Tibial nerve (tissue), 4 donors: Measurements from ENCODE around the gene IPO13. TPM values are rescaled to one million over a fixed set of nuclear protein-coding genes. Genes with fewer than 3 reads are reported as not detected.

Source experiments
- DNase-seq, 2 donors: peaks; one replicate each; pipeline ENCODE4 v3.0.0-alpha.2; 2019; ENCODE audit warnings: low spot score in 2 of 2
- H3K27ac ChIP-seq, 4 donors: fragments of 200-600 bp; sonication (generic) in 3 of 4; one replicate each; pipeline ENCODE4 v1.5.1; 2017 to 2019; ENCODE audit warnings: mild to moderate bottlenecking in 1 of 4
- H3K27me3 ChIP-seq, 2 donors: fragments of 200-600 bp; sonication (generic) in 1 of 2; one replicate each; pipeline versions ENCODE4 v1.5.1 to v1.6.0; 2017 to 2019
- H3K36me3 ChIP-seq, 3 donors: fragments of 200-600 bp; sonication (generic); one replicate each; pipeline ENCODE4 v1.5.1; 2018 to 2019
- H3K4me1 ChIP-seq, 4 donors: fragments of 200-600 bp; sonication (generic) in 3 of 4; one replicate each; pipeline ENCODE4 v1.5.1; 2017 to 2019
- H3K4me3 ChIP-seq, 4 donors: fragments of 200-600 bp; sonication (generic) in 3 of 4; one replicate each; pipeline ENCODE4 v1.5.1; 2017 to 2019; ENCODE audit warnings: mild to moderate bottlenecking in 1 of 4, moderate library complexity in 1 of 4
- H3K9me3 ChIP-seq, 4 donors: fragments of 200-600 bp; sonication (generic) in 3 of 4; one replicate each; pipeline ENCODE4 v1.5.1; 2017 to 2019
- EP300 ChIP-seq, 2 donors: sonication (generic); formaldehyde crosslinking; IDR thresholded peaks; one replicate each; pipeline ENCODE4 v1.6.1; 2017; ENCODE audit warnings: antibody characterized with exemption in 2 of 2, mild to moderate bottlenecking in 1 of 2
- POLR2A ChIP-seq, 2 donors: fragments of 450-650 bp; IDR thresholded peaks; one replicate each; pipeline ENCODE4 v1.6.1; 2017; ENCODE audit warnings: antibody characterized with exemption in 2 of 2, mild to moderate bottlenecking in 2 of 2, moderate library complexity in 2 of 2
- WGBS, 2 donors: methylation state at CpG; one replicate each; pipeline ENCODE4 v1.1.5; 2018; 5-methylcytosine and 5-hydroxymethylcytosine counted together
- total RNA-seq, 4 donors: library from RNA; depleted of rRNA; stranded (reverse); fragments of >200 nt; gene quantifications; one replicate each; pipeline ENCODE4 v1.1.0, GENCODE V29; 2016
- TF ChIP-seq, protein P1 (sequence below), 5 experiments: fragments of 200-600 bp in 3 of 5; fragments of 450-650 bp in 2 of 5; sonication (generic) in 3 of 5; IDR thresholded peaks; one replicate each; pipeline ENCODE4 v1.5.1; 2016 to 2019; ENCODE audit warnings: antibody characterized with exemption in 5 of 5, mild to moderate bottlenecking in 3 of 5, moderate library complexity in 2 of 5

The IPO13 gene
- total RNA-seq, 4 donors from 2014 or later = 27.8 to 41.1 (median 31.2) TPM

- Histone ChIP-seq H3K4me1 (peaks cover 0 to 52% (median 11%) of the 10 kb centered on the region in 4 donors), H3K36me3 (peaks cover 0 to 62% (median 0%) of the 10 kb centered on the region in 3 donors), H3K27me3 (no peaks in the 10 kb centered on the region), H3K4me3 (no peak overlapping the region), H3K27ac (no peak overlapping the region), H3K9me3 (no peaks in the 10 kb centered on the region)
- DNase-seq = no peak
- 86% methylated on average over 5 to 7 of the region's 8 CpGs for WGBS, 2 donors
- TF ChIP-seq, protein P1, sequence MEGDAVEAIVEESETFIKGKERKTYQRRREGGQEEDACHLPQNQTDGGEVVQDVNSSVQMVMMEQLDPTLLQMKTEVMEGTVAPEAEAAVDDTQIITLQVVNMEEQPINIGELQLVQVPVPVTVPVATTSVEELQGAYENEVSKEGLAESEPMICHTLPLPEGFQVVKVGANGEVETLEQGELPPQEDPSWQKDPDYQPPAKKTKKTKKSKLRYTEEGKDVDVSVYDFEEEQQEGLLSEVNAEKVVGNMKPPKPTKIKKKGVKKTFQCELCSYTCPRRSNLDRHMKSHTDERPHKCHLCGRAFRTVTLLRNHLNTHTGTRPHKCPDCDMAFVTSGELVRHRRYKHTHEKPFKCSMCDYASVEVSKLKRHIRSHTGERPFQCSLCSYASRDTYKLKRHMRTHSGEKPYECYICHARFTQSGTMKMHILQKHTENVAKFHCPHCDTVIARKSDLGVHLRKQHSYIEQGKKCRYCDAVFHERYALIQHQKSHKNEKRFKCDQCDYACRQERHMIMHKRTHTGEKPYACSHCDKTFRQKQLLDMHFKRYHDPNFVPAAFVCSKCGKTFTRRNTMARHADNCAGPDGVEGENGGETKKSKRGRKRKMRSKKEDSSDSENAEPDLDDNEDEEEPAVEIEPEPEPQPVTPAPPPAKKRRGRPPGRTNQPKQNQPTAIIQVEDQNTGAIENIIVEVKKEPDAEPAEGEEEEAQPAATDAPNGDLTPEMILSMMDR (IDR thresholded peaks at IDR 0.05) = no peak
- no peak for TF ChIP-seq POLR2A (IDR thresholded peaks at IDR 0.05)
- no peak for TF ChIP-seq EP300 (IDR thresholded peaks at IDR 0.05)
Observed at GRCh38 chr1:43982241-43982640, 35.5 kb downstream of the IPO13 start.

DNA sequence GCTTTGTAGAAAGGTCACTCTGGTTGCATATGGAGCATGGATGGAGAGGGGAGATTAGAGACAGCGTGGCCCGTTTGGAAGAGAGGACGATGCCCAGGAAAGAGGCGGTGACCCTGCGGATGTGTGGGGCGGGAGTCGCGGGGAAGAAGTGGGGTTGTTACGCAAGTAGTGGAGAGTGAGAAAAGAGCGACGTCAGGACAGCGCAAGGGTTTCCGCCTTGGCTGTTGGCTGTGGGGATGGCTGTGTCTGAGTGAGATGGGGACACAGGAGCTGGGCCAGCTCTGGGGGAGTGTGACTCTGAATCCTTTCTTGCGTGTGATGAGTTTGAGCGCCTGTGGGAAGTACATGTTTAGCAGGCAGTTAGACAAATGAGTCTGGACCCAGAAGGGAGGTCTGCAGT, 36.1 kb downstream of the IPO13 start:
- no peaks in the 10 kb centered on the region for H3K27me3 ChIP-seq
- DNase-seq = no peak
- H3K9me3 ChIP-seq = no peaks in the 10 kb centered on the region
- no peak overlapping the region for H3K4me3 ChIP-seq
- no peak for TF ChIP-seq EP300 (IDR thresholded peaks at IDR 0.05)
- TF ChIP-seq, protein P1 (IDR thresholded peaks at IDR 0.05) = no peak
- TF ChIP-seq POLR2A (IDR thresholded peaks at IDR 0.05) = no peak
- no peak overlapping the region for H3K27ac ChIP-seq
- peaks cover 0 to 46% (median 11%) of the 10 kb centered on the region in 4 donors for H3K4me1 ChIP-seq
- peaks cover 0 to 60% (median 0%) of the 10 kb centered on the region in 3 donors for H3K36me3 ChIP-seq
- WGBS, 2 donors = 78 to 82% methylated on average over 15 of the region's 15 CpGs

DNA sequence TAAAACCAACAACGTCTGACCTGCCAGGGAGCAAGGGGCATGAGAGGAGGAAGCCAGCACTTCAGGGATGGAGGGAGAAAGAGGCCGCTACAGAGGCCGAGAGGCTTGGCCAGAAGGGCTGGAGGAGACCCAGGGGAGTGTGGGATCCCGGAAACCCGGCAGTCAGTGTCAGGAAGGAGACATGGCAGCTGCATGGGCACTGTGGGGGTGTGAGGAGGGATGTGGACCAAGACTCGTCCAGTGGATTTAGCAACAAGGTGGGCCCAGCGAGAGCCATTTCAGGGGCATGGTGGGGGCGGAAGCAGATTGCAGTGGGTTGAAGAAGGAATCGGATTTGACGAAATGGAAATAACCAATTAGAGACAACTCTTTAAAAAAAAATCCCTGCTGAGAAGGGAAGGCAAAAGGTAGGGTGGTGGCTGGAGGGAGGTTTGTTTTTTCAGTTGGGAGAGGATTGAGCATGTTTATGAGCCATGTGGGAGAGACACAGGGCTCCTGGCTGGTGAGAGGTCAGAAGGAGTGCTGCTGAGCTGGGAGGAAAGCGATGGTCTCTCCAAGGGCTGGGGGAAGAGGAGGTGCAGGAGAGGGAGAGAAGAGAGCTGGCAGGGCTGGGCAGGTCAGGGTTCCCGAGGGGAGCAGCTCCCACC, 36.6 kb downstream of the IPO13 start:
- no peak for DNase-seq

GRCh38 chr1:43984855-43985254, 38.1 kb downstream of the IPO13 start:
- Histone ChIP-seq H3K9me3 (no peaks in the 10 kb centered on the region), H3K4me1 (peaks cover 0 to 31% (median 5%) of the 10 kb centered on the region in 4 donors), H3K36me3 (peaks cover 0 to 55% (median 0%) of the 10 kb centered on the region in 3 donors), H3K27ac (no peak overlapping the region), H3K27me3 (no peaks in the 10 kb centered on the region), H3K4me3 (no peak overlapping the region)
- TF ChIP-seq, protein P1 (IDR thresholded peaks at IDR 0.05) = no peak
- TF ChIP-seq EP300 (IDR thresholded peaks at IDR 0.05) (no peak), POLR2A (IDR thresholded peaks at IDR 0.05) (no peak)
- WGBS, 2 donors = 91 to 92% methylated on average over 12 to 16 of the region's 16 CpGs
- no peak for DNase-seq

More for the DNA sequence above, 36.6 kb downstream of the IPO13 start:
- Histone ChIP-seq H3K4me1 (peaks cover 0 to 40% (median 10%) of the 10 kb centered on the region in 4 donors), H3K9me3 (no peaks in the 10 kb centered on the region), H3K4me3 (no peak overlapping the region), H3K36me3 (peaks cover 0 to 55% (median 0%) of the 10 kb centered on the region in 3 donors), H3K27ac (no peak overlapping the region), H3K27me3 (no peaks in the 10 kb centered on the region)
- WGBS, 2 donors = 67 to 73% methylated on average over 12 of the region's 12 CpGs
- TF ChIP-seq EP300 (IDR thresholded peaks at IDR 0.05) (no peak), POLR2A (IDR thresholded peaks at IDR 0.05) (no peak)
- TF ChIP-seq, protein P1 (IDR thresholded peaks at IDR 0.05) = no peak

DNA sequence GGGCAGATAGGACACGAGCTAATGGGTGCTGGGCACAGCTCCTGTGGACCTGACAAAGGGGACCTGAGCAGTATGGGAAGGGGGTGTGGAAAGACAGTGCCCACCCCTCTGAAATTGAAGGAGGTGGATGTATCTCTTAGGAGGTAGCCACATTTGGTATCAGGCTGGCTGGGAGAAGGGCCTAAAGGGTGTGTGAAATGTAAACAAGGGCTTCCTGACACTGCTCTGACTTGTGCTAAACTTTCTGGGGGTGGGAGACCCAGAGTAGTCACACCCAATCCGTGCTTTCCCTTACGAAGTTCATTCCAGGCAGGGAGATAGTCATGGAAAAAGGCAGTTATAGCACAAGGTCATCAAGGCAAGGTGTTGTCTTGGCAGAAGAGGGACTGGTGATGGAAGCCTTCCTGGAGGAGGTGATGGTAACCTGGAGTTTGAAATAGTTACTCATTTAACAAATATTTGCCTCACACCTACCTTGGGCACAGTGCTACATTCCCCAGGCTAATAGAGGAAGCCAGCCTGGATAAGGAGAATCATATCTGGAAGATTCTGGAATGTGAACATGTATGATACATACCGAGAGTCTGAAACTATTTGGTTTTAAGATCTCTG, 39.3 kb downstream of the IPO13 start:
- Histone ChIP-seq H3K4me1 (peaks cover 0 to 25% (median 7%) of the 10 kb centered on the region in 4 donors), H3K27me3 (no peaks in the 10 kb centered on the region), H3K36me3 (peaks cover 0 to 53% (median 0%) of the 10 kb centered on the region in 3 donors), H3K9me3 (no peaks in the 10 kb centered on the region), H3K4me3 (no peak overlapping the region), H3K27ac (no peak overlapping the region)
- WGBS, 2 donors = 79 to 80% methylated on average over 4 of the region's 4 CpGs
- DNase-seq = no peak
- TF ChIP-seq POLR2A (IDR thresholded peaks at IDR 0.05) = no peak
- TF ChIP-seq, protein P1 (IDR thresholded peaks at IDR 0.05) = no peak
- no peak for TF ChIP-seq EP300 (IDR thresholded peaks at IDR 0.05)
